ENCODE measurements around the gene PFN1.

The PFN1 gene

GRCh38 chr17:4972322-4972721, 24.0 kb upstream of the PFN1 start:
- peaks cover 29% of the 10 kb centered on the region for H3K4me1 Mint-ChIP-seq (ENCODE audit: low read depth)
- H3K36me3 Mint-ChIP-seq (ENCODE audit: low read depth) = peaks cover 55% of the 10 kb centered on the region
- H3K27ac Mint-ChIP-seq = peak overlapping the region; percentile 33
- H3K9me3 Mint-ChIP-seq = no peaks in the 10 kb centered on the region
- H3K4me3 Mint-ChIP-seq = no peak overlapping the region
- H3K27me3 Mint-ChIP-seq = no peaks in the 10 kb centered on the region

- no peaks in the 10 kb centered on the region for H3K27me3 Mint-ChIP-seq
- no peak overlapping the region for H3K4me3 Mint-ChIP-seq
- H3K4me1 Mint-ChIP-seq (ENCODE audit: low read depth) = peaks cover 29% of the 10 kb centered on the region
- H3K36me3 Mint-ChIP-seq (ENCODE audit: low read depth) = peaks cover 51% of the 10 kb centered on the region
- H3K9me3 Mint-ChIP-seq = no peaks in the 10 kb centered on the region
- H3K27ac Mint-ChIP-seq = peak overlapping the region; percentile 39
These were observed 23.5 kb upstream of the PFN1 start for GRCh38 chr17:4971826-4972225.

- Mint-ChIP-seq H3K27me3 (no peaks in the 10 kb centered on the region), H3K27ac (no peak overlapping the region), H3K4me1 (ENCODE audit: low read depth) (peaks cover 41% of the 10 kb centered on the region), H3K9me3 (no peaks in the 10 kb centered on the region), H3K36me3 (ENCODE audit: low read depth) (peaks cover 53% of the 10 kb centered on the region), H3K4me3 (no peak overlapping the region)
These were observed 21.9 kb upstream of the PFN1 start for GRCh38 chr17:4970273-4970672.

- no peaks in the 10 kb centered on the region for H3K9me3 Mint-ChIP-seq
- peaks cover 43% of the 10 kb centered on the region for H3K4me1 Mint-ChIP-seq (ENCODE audit: low read depth)
- no peaks in the 10 kb centered on the region for H3K27me3 Mint-ChIP-seq
- no peak overlapping the region for H3K27ac Mint-ChIP-seq
- no peak overlapping the region for H3K4me3 Mint-ChIP-seq
- H3K36me3 Mint-ChIP-seq (ENCODE audit: low read depth) = peaks cover 50% of the 10 kb centered on the region
These were observed 21.3 kb upstream of the PFN1 start for GRCh38 chr17:4969551-4970173.

- H3K27ac Mint-ChIP-seq = no peak overlapping the region
- H3K9me3 Mint-ChIP-seq = no peaks in the 10 kb centered on the region
These were observed 20.8 kb upstream of the PFN1 start for GRCh38 chr17:4969047-4969550.

GRCh38 chr17:4968486-4969046, 20.2 kb upstream of the PFN1 start:
- Mint-ChIP-seq H3K4me3 (no peak overlapping the region), H3K27ac (no peak overlapping the region), H3K36me3 (ENCODE audit: low read depth) (peaks cover 41% of the 10 kb centered on the region), H3K9me3 (no peaks in the 10 kb centered on the region), H3K4me1 (ENCODE audit: low read depth) (peaks cover 43% of the 10 kb centered on the region), H3K27me3 (no peaks in the 10 kb centered on the region)

More at GRCh38 chr17:4969047-4969550, 20.8 kb upstream of the PFN1 start:
- peaks cover 45% of the 10 kb centered on the region for H3K36me3 Mint-ChIP-seq (ENCODE audit: low read depth)
- H3K4me1 Mint-ChIP-seq (ENCODE audit: low read depth) = peaks cover 43% of the 10 kb centered on the region
- H3K4me3 Mint-ChIP-seq = no peak overlapping the region
- no peaks in the 10 kb centered on the region for H3K27me3 Mint-ChIP-seq

GRCh38 chr17:4967539-4968485, 19.5 kb upstream of the PFN1 start, which contains the start of gene SPAG7:
TSS of gene SPAG7 (minus strand) at chr17:4967817. CDS start at chr17:4967804, 13 bp downstream.
- H3K27ac Mint-ChIP-seq = peak within 1 kb of the TSS; percentile 87
- no peak within 1 kb of the TSS for H3K4me3 Mint-ChIP-seq
- H3K4me1 Mint-ChIP-seq (ENCODE audit: low read depth) = peaks cover 43% of the 10 kb centered on the region
- H3K27me3 Mint-ChIP-seq = no peaks in the 10 kb centered on the region
- no peaks in the 10 kb centered on the region for H3K9me3 Mint-ChIP-seq
- H3K36me3 Mint-ChIP-seq (ENCODE audit: low read depth) = peaks cover 36% of the 10 kb centered on the region

GRCh38 chr17:4966844-4967538, 18.7 kb upstream of the PFN1 start:
- H3K4me3 Mint-ChIP-seq = no peak overlapping the region
- H3K9me3 Mint-ChIP-seq = no peaks in the 10 kb centered on the region
- H3K36me3 Mint-ChIP-seq (ENCODE audit: low read depth) = peaks cover 29% of the 10 kb centered on the region
- H3K27me3 Mint-ChIP-seq = no peaks in the 10 kb centered on the region
- no peak overlapping the region for H3K27ac Mint-ChIP-seq
- H3K4me1 Mint-ChIP-seq (ENCODE audit: low read depth) = peaks cover 43% of the 10 kb centered on the region

- Mint-ChIP-seq H3K4me1 (ENCODE audit: low read depth) (peaks cover 34% of the 10 kb centered on the region), H3K27me3 (no peaks in the 10 kb centered on the region), H3K4me3 (no peak overlapping the region), H3K36me3 (ENCODE audit: low read depth) (peaks cover 24% of the 10 kb centered on the region), H3K9me3 (no peaks in the 10 kb centered on the region), H3K27ac (peak overlapping the region; percentile 38)
These were observed 17.1 kb upstream of the PFN1 start for GRCh38 chr17:4965311-4965986.

GRCh38 chr17:4960279-4960922, 12.1 kb upstream of the PFN1 start:
- H3K4me1 Mint-ChIP-seq (ENCODE audit: low read depth) = peaks cover 12% of the 10 kb centered on the region
- no peak overlapping the region for H3K4me3 Mint-ChIP-seq
- no peaks in the 10 kb centered on the region for H3K9me3 Mint-ChIP-seq
- H3K27ac Mint-ChIP-seq = no peak overlapping the region
- H3K27me3 Mint-ChIP-seq = no peaks in the 10 kb centered on the region
- H3K36me3 Mint-ChIP-seq (ENCODE audit: low read depth) = peaks cover 15% of the 10 kb centered on the region

GRCh38 chr17:4959261-4959965, 11.1 kb upstream of the PFN1 start:
- Mint-ChIP-seq H3K4me1 (ENCODE audit: low read depth) (peaks cover 8% of the 10 kb centered on the region), H3K27me3 (no peaks in the 10 kb centered on the region), H3K36me3 (ENCODE audit: low read depth) (peaks cover 10% of the 10 kb centered on the region), H3K9me3 (no peaks in the 10 kb centered on the region), H3K27ac (no peak overlapping the region), H3K4me3 (no peak overlapping the region)

- no peak overlapping the region for H3K27ac Mint-ChIP-seq
- H3K4me1 Mint-ChIP-seq (ENCODE audit: low read depth) = peaks cover 8% of the 10 kb centered on the region
- H3K4me3 Mint-ChIP-seq = no peak overlapping the region
- no peaks in the 10 kb centered on the region for H3K9me3 Mint-ChIP-seq
- no peaks in the 10 kb centered on the region for H3K27me3 Mint-ChIP-seq
- H3K36me3 Mint-ChIP-seq (ENCODE audit: low read depth) = peaks cover 10% of the 10 kb centered on the region
These were observed 9.8 kb upstream of the PFN1 start for GRCh38 chr17:4958102-4958501.

- peaks cover 12% of the 10 kb centered on the region for H3K4me1 Mint-ChIP-seq (ENCODE audit: low read depth)
- no peaks in the 10 kb centered on the region for H3K27me3 Mint-ChIP-seq
- H3K9me3 Mint-ChIP-seq = no peaks in the 10 kb centered on the region
- H3K27ac Mint-ChIP-seq = no peak overlapping the region
- H3K36me3 Mint-ChIP-seq (ENCODE audit: low read depth) = peaks cover 7% of the 10 kb centered on the region
- H3K4me3 Mint-ChIP-seq = no peak overlapping the region
These were observed 8.2 kb upstream of the PFN1 start for GRCh38 chr17:4956493-4957061.
